ENCODE results near the gene RAB2B. TPM values are rescaled to one million over a fixed set of nuclear protein-coding genes. Genes with fewer than 3 reads are reported as not detected.

RAB2B gene
- total RNA-seq, 1 experiment from 2014 or later: 22.8 TPM

DNA sequence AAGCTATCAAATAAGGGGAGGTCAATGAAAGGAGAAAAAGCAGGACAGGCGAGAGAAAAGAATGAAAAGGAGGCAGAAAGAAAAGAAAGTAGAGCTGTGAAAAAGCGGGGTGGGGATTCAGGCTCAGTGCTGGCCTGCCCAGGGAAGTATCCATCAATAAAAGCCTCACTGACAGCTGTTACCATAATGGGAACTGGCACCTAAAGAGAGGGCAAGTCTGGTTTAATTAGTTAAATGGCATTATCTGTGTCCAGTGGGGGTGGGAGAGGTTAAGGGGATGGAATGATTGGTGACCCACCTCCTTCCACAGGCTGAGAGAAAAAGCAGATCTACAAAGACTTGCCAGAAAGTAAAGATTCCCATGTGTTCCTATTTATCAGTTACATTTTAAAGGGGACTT is 42.0 kb upstream of the RAB2B start:
- POLR2A ChIA-PET: no interaction called here
- H3K27ac Mint-ChIP-seq (ENCODE audit: low read depth, unreplicated experiment): no peak overlapping the region
- intact Hi-C loops (cut with micrococcal nuclease): no loop called here
- peaks cover 34% of the 10 kb centered on the region for H3K27me3 Mint-ChIP-seq (ENCODE audit: insufficient read depth, unreplicated experiment)
- H3K9me3 Mint-ChIP-seq (ENCODE audit: unreplicated experiment): no peaks in the 10 kb centered on the region
- no peaks in the 10 kb centered on the region for H3K4me1 Mint-ChIP-seq (ENCODE audit: insufficient read depth, unreplicated experiment)
- no TSS peak for BruUV-seq (replicated peaks)
- H3K36me3 Mint-ChIP-seq (ENCODE audit: insufficient read depth, unreplicated experiment): no peaks in the 10 kb centered on the region
- DNase-seq (ENCODE audit: unreplicated experiment): no peak
- TF ChIP-seq, protein P1, sequence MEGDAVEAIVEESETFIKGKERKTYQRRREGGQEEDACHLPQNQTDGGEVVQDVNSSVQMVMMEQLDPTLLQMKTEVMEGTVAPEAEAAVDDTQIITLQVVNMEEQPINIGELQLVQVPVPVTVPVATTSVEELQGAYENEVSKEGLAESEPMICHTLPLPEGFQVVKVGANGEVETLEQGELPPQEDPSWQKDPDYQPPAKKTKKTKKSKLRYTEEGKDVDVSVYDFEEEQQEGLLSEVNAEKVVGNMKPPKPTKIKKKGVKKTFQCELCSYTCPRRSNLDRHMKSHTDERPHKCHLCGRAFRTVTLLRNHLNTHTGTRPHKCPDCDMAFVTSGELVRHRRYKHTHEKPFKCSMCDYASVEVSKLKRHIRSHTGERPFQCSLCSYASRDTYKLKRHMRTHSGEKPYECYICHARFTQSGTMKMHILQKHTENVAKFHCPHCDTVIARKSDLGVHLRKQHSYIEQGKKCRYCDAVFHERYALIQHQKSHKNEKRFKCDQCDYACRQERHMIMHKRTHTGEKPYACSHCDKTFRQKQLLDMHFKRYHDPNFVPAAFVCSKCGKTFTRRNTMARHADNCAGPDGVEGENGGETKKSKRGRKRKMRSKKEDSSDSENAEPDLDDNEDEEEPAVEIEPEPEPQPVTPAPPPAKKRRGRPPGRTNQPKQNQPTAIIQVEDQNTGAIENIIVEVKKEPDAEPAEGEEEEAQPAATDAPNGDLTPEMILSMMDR (IDR thresholded peaks at IDR 0.05; ENCODE audit: unreplicated experiment): no peak
- no peak overlapping the region for H3K4me3 Mint-ChIP-seq (ENCODE audit: unreplicated experiment)
- CTCF ChIA-PET: interaction anchor here (0.7 kb wide), 1 partner anchor 23 kb away, joined by 3 read pairs; no protein-coding TSS in a partner anchor

DNA sequence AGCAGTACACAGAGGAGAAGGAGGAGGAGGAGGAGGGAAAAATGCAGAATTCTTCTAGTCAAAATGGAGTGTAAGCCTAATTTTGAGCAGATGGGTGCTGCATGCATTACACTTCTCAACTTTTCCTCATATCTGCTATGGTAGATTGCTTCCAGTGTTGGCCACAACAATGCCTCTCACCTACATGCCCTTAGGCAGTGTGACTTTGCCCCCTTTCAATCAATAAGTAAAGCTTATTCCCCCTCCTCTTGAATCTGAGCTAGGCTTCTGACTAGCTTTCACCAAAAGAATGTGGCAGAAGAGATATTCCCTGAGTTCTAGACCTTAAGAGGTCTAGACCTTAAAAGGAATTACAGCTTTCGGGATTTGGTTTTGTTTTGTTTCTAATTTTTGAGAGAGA is 37.6 kb upstream of the RAB2B start:
- ChIA-PET POLR2A (interaction anchor here (1.0 to 2.2 kb wide), 3 partner anchors 12 to 130 kb away, joined by 3 to 6 read pairs (median 3); partner anchors contain the start of genes RAB2B and SALL2), CTCF (interaction anchor here (0.6 to 1.3 kb wide), 2 partner anchors 16 to 52 kb away, joined by 3 to 8 read pairs; no protein-coding TSS in a partner anchor)
- TF ChIP-seq, protein P1 (IDR thresholded peaks at IDR 0.05; ENCODE audit: unreplicated experiment): no peak
- Mint-ChIP-seq H3K36me3 (ENCODE audit: insufficient read depth, unreplicated experiment) (no peaks in the 10 kb centered on the region), H3K9me3 (ENCODE audit: unreplicated experiment) (no peaks in the 10 kb centered on the region), H3K27ac (ENCODE audit: low read depth, unreplicated experiment) (no peak overlapping the region), H3K4me3 (ENCODE audit: unreplicated experiment) (no peak overlapping the region), H3K4me1 (ENCODE audit: insufficient read depth, unreplicated experiment) (peaks cover 10% of the 10 kb centered on the region), H3K27me3 (ENCODE audit: insufficient read depth, unreplicated experiment) (peaks cover 12% of the 10 kb centered on the region)
- DNase-seq (ENCODE audit: unreplicated experiment): no peak
- BruUV-seq (replicated peaks): no TSS peak
- intact Hi-C loops (cut with micrococcal nuclease): loop anchor here (5.0 kb wide), 1 partner anchor 43 kb away; no protein-coding TSS in a partner anchor

DNA sequence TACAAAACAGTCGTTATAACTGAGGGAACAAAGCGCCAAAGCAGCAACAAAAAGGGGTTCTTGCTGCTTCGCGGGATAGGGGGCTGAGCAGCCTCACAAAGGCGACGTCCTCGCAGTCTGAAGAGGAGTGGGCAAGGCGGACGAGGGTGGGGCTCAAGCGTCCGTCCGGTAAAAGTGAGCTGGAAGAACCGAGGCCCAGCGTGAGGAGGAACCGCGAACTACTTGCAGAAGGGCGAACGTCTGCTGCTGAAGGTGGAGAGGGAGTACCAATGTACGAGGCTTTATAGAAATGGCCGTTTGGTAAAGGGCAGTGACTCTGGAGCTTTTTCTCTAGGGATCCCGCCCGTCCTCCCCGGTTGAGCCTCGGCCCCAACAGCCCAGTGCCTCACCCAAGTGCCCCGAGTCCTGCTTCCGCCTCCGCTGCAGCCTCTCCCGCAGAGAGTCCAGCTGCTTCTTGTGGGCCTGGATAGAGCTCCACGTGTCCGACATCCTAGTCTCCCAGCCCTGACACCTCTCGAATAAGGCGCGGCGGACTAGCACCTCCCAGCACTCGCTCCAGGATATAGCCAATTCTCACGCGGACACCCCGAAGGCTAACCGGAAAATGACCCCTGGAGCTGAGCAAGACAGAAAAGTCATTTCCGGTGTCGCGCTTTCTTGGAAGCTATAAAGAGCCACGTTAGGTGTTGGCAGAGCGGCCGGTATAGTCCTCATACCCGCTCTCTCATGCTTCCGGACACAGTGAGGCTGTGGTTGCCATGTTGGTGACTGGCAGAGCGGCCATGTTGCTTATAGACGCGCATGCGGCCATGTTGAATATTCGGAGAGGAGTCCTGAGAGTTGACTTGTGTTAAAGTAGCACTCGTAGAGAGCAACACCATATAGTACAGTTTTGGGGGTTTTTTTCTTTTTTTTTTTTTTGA is 34.2 kb upstream of the RAB2B start, which contains the start of gene METTL3:
Gene METTL3, minus strand, starts transcription at position 606 of the 923 bp plus-strand sequence. Its CDS starts 117 bp downstream, at position 489.
- H3K4me3 Mint-ChIP-seq (ENCODE audit: unreplicated experiment): peak within 1 kb of the TSS; percentile 96
- DNase-seq (ENCODE audit: unreplicated experiment): peak; percentile 99
- peaks cover 15% of the 10 kb centered on the region for H3K36me3 Mint-ChIP-seq (ENCODE audit: insufficient read depth, unreplicated experiment)
- TSS peak; percentile 61 for BruUV-seq (replicated peaks)
- intact Hi-C loops (cut with micrococcal nuclease): loop anchor here (1.0 to 5.0 kb wide), 2 partner anchors 46 to 55 kb away; partner anchors contain the start of gene CHD8
- H3K9me3 Mint-ChIP-seq (ENCODE audit: unreplicated experiment): no peaks in the 10 kb centered on the region
- peaks cover 13% of the 10 kb centered on the region for H3K4me1 Mint-ChIP-seq (ENCODE audit: insufficient read depth, unreplicated experiment)
- H3K27ac Mint-ChIP-seq (ENCODE audit: low read depth, unreplicated experiment): peak within 1 kb of the TSS; percentile 95
- H3K27me3 Mint-ChIP-seq (ENCODE audit: insufficient read depth, unreplicated experiment): no peaks in the 10 kb centered on the region
- ChIA-PET CTCF (interaction anchor here (0.5 to 5.0 kb wide), 11 partner anchors 11 to 1361 kb away, joined by 3 to 57 read pairs (median 3); partner anchors contain the start of genes LRP10 and SALL2), POLR2A (interaction anchor here (0.5 to 3.5 kb wide), 24 partner anchors 9 to 1644 kb away, joined by 3 to 32 read pairs (median 4); partner anchors contain the start of genes APEX1, CHD8, OSGEP and RAB2B)
- TF ChIP-seq, protein P1 (IDR thresholded peaks at IDR 0.05; ENCODE audit: unreplicated experiment): no peak
